Putamen (tissue), 1 donor: ENCODE data around the gene AGAP3.

Source experiments
- DNase-seq: peaks from one replicate; pipeline ENCODE4 v3.0.0-alpha.2; 2016; ENCODE audit warnings: low spot score

AGAP3 gene

GRCh38 chr7:151137076-151137675 is 50.9 kb downstream of the AGAP3 start:
- no peak for DNase-seq

GRCh38 chr7:151137791-151138152 is 51.5 kb downstream of the AGAP3 start:
- DNase-seq: no peak

GRCh38 chr7:151138153-151138851 is 52.0 kb downstream of the AGAP3 start:
- no peak for DNase-seq

- DNase-seq: no peak
These were observed 53.0 kb downstream of the AGAP3 start for GRCh38 chr7:151139071-151139790.

- no peak for DNase-seq
These were observed 53.5 kb downstream of the AGAP3 start for GRCh38 chr7:151139791-151140190.

GRCh38 chr7:151140826-151141225 is 54.6 kb downstream of the AGAP3 start:
- DNase-seq: no peak

- DNase-seq: no peak
These were observed 55.1 kb downstream of the AGAP3 start for GRCh38 chr7:151141311-151141854.

GRCh38 chr7:151141855-151142685 is 55.8 kb downstream of the AGAP3 start:
- DNase-seq: no peak

- DNase-seq: peak; percentile 86
These were observed 56.4 kb downstream of the AGAP3 start for GRCh38 chr7:151142686-151143040.

- DNase-seq: no peak
These were observed 57.2 kb downstream of the AGAP3 start for GRCh38 chr7:151143261-151144015.

- DNase-seq: no peak
These were observed 58.1 kb downstream of the AGAP3 start for GRCh38 chr7:151144387-151144786.

GRCh38 chr7:151146761-151147160 is 60.5 kb downstream of the AGAP3 start:
- DNase-seq: peak; percentile 81

- no peak for DNase-seq
These were observed 62.3 kb downstream of the AGAP3 start for GRCh38 chr7:151148319-151149259.

GRCh38 chr7:151150388-151150787 is 64.1 kb downstream of the AGAP3 start:
- no peak for DNase-seq

GRCh38 chr7:151152643-151153513 is 66.6 kb downstream of the AGAP3 start:
- DNase-seq: no peak

GRCh38 chr7:151157645-151158329 is 71.5 kb downstream of the AGAP3 start:
- no peak for DNase-seq

- no peak for DNase-seq
These were observed 75.5 kb downstream of the AGAP3 start for GRCh38 chr7:151161757-151162156.

- no peak for DNase-seq
These were observed 80.4 kb downstream of the AGAP3 start for GRCh38 chr7:151166629-151167196.
